ENCODE data around the gene GPD2.

GRCh38 chr2:156437931-156438410 is 1.8 kb downstream of the GPD2 start:
- TF ChIP-seq CTCF (IDR thresholded peaks at IDR 0.05) (no peak), POLR2A (IDR thresholded peaks at IDR 0.05) (no peak)
